ENCODE measurements around the gene CHMP2A. TPM values are rescaled to one million over a fixed set of nuclear protein-coding genes. Genes with fewer than 3 reads are reported as not detected.

The CHMP2A gene
- total and polyA plus RNA-seq, 2 experiments from 2014 or later, result 92.2 to 145 TPM

GRCh38 chr19:58515259-58515658 is 39.6 kb downstream of the CHMP2A start (continued):
- TF ChIP-seq ETS1 (IDR thresholded peaks at IDR 0.05) (no peak), REST (IDR thresholded peaks at IDR 0.05; ENCODE audit: unreplicated experiment) (no peak), EZH2 (IDR thresholded peaks at IDR 0.05; ENCODE audit: low read depth, unreplicated experiment) (no peak), POLR2AphosphoS5 (IDR thresholded peaks at IDR 0.05; ENCODE audit: low read depth) (no peak), NANOG (IDR thresholded peaks at IDR 0.05; ENCODE audit: borderline replicate concordance) (no peak), EZH2phosphoT487 (IDR thresholded peaks at IDR 0.05; ENCODE audit: unreplicated experiment) (no peak), JUNB (IDR thresholded peaks at IDR 0.05; ENCODE audit: unreplicated experiment) (no peak), CTCF (conservative IDR thresholded peaks at IDR 0.05; ENCODE audit: low read depth in 2 of 2) (no peak), STAT1 (IDR thresholded peaks at IDR 0.05; ENCODE audit: unreplicated experiment) (no peak), ZNF331 (CRISPR knock-in tag; IDR thresholded peaks at IDR 0.05; ENCODE audit: low read depth) (no peak), ZNF114 (CRISPR knock-in tag; IDR thresholded peaks at IDR 0.05) (no peak)

GRCh38 chr19:58514564-58515022 is 40.3 kb downstream of the CHMP2A start:
- ATAC-seq, result no peak
- Histone ChIP-seq H3K4me1 (ENCODE audit: insufficient read depth) (peaks cover 22% of the 10 kb centered on the region), H3K4me2 (peak overlapping the region; percentile 81)
- TF ChIP-seq EZH2phosphoT487 (IDR thresholded peaks at IDR 0.05; ENCODE audit: unreplicated experiment) (no peak), NANOG (IDR thresholded peaks at IDR 0.05; ENCODE audit: borderline replicate concordance) (no peak), STAT1 (IDR thresholded peaks at IDR 0.05; ENCODE audit: unreplicated experiment) (no peak), CREB1 (CRISPR knock-in tag; IDR thresholded peaks at IDR 0.05; ENCODE audit: low read depth) (no peak), REST (IDR thresholded peaks at IDR 0.05; ENCODE audit: unreplicated experiment) (no peak), ZNF114 (CRISPR knock-in tag; IDR thresholded peaks at IDR 0.05) (no peak)

More at GRCh38 chr19:58514564-58515022, 40.3 kb downstream of the CHMP2A start:
- Histone ChIP-seq H3K27me3 (ENCODE audit: insufficient read depth) (no peaks in the 10 kb centered on the region), H3K9me2 (ENCODE audit: insufficient read depth) (no peaks in the 10 kb centered on the region), H3K4me3 (peak overlapping the region; percentile 64), H3K36me3 (ENCODE audit: insufficient read depth) (no peaks in the 10 kb centered on the region), H4K20me1 (replicated peaks; ENCODE audit: insufficient read depth) (no peaks in the 10 kb centered on the region), H3K27ac (ENCODE audit: low read depth) (0 out of 2 replicates have a peak overlapping the region, but pooled peaks have one; percentile 76), H3F3A (replicated peaks; ENCODE audit: low read depth) (peaks cover 16% of the 10 kb centered on the region; the same call in 1 of the 2 replicates), H3K79me2 (replicated peaks; ENCODE audit: insufficient read depth) (peaks cover 11% of the 10 kb centered on the region; the same call in 1 of the 2 replicates), H2AFZ (no peak overlapping the region)
- no peak for DNase-seq (ENCODE audit: low spot score)
- H3K27ac Mint-ChIP-seq, result peak overlapping the region; percentile 89; the same call in 1 of the 2 replicates
- no peaks in the 10 kb centered on the region; the same call in 2 of the 3 replicates for H3K9me3 Mint-ChIP-seq
- H3K4me3 Mint-ChIP-seq, result peak overlapping the region; percentile 81
- peaks cover 35% of the 10 kb centered on the region for H3K27me3 Mint-ChIP-seq (ENCODE audit: insufficient read depth, low read depth, poor library complexity)
- peaks cover 17% of the 10 kb centered on the region for H3K36me3 Mint-ChIP-seq (ENCODE audit: low read depth)
- peaks cover 26% of the 10 kb centered on the region for H3K4me1 Mint-ChIP-seq

All from GM23338 (cell line).